IMR-90 (cell line): ENCODE results near the gene NTM. TPM values are rescaled to one million over a fixed set of nuclear protein-coding genes. Genes with fewer than 3 reads are reported as not detected.

Experiments
- ATAC-seq: fragments of 200-7000 bp; cut with Tn5 transposase; 2 replicates; pipeline ENCODE4 v1.9.1; 2020; ENCODE audit warnings: low read depth, mild to moderate bottlenecking, moderate library complexity
- BruUV-seq: library from RNA; stranded (reverse); fragments of 400-500 nt; replicated peaks from 2 replicates; lab custom pipeline; 2021; lab: Mats Ljungman, UMichigan
- CTCF ChIA-PET: fragments of 300-600 bp; formaldehyde crosslinking; extraction: SDS; loops from one replicate; lab custom pipeline; 2021; ENCODE audit warnings: antibody characterized with exemption; lab: Yijun Ruan, JAX
- POLR2A ChIA-PET: fragments of 300-600 bp; sonication (Branson Sonifier 250); formaldehyde crosslinking; loops from one replicate; lab custom pipeline; 2022; ENCODE audit warnings: antibody characterized with exemption; ENCODE audit not compliant: unreplicated experiment; lab: Charles Lee
- DNase-seq: peaks from one replicate; pipeline ENCODE4 v3.0.0; 2013
- H2AFZ ChIP-seq: replicated peaks from 2 replicates; pipeline ENCODE3; 2013; ENCODE audit warnings: low read length, mild to moderate bottlenecking; ENCODE audit not compliant: poor library complexity
- H2AK5ac ChIP-seq: 2 replicates; pipeline ENCODE4 v1.6.1; 2013; ENCODE audit warnings: low read depth, low read length, inconsistent platforms
- H2AK9ac ChIP-seq: replicated peaks from 2 replicates; pipeline ENCODE3; 2013; ENCODE audit warnings: mild to moderate bottlenecking, low read depth, low read length, moderate library complexity; ENCODE audit not compliant: poor library complexity
- H2BK120ac ChIP-seq: 2 replicates; pipeline ENCODE4 v1.6.1; 2013; ENCODE audit warnings: low read depth, low read length, inconsistent platforms
- H2BK15ac ChIP-seq: 3 replicates; pipeline ENCODE4 v1.6.1; 2013; ENCODE audit warnings: low read depth, low read length, inconsistent platforms
- H2BK20ac ChIP-seq: 2 replicates; pipeline ENCODE4 v1.6.1; 2013; ENCODE audit warnings: low read depth, mild to moderate bottlenecking, inconsistent platforms, low read length, moderate library complexity
- H2BK5ac ChIP-seq: 2 replicates; pipeline ENCODE4 v1.6.1; 2013; ENCODE audit warnings: mild to moderate bottlenecking, low read depth, low read length, inconsistent platforms; ENCODE audit not compliant: poor library complexity, severe bottlenecking
- H3K14ac ChIP-seq: replicated peaks from 2 replicates; pipeline ENCODE4 v1.6.1; 2013; ENCODE audit warnings: low read depth, low read length, inconsistent platforms
- H3K18ac ChIP-seq: 2 replicates; pipeline ENCODE4 v1.6.1; 2013; ENCODE audit warnings: low read depth, low read length, control low read depth
- H3K23ac ChIP-seq: 2 replicates; pipeline ENCODE4 v1.6.1; 2013; ENCODE audit warnings: low read depth, low read length, inconsistent platforms
- H3K27ac ChIP-seq: 2 replicates; pipeline ENCODE4 v1.5.1; 2013; ENCODE audit warnings: mild to moderate bottlenecking, control low read depth, low read length; ENCODE audit not compliant: insufficient read depth
- H3K27me3 ChIP-seq: 2 replicates; pipeline ENCODE4 v1.6.1; 2013; ENCODE audit warnings: low read length; ENCODE audit not compliant: control insufficient read depth, insufficient read depth
- H3K36me3 ChIP-seq: 2 replicates; pipeline ENCODE4 v1.6.1; 2013; ENCODE audit warnings: low read length, mixed read lengths; ENCODE audit not compliant: control insufficient read depth, insufficient read depth
- H3K4ac ChIP-seq: 2 replicates; pipeline ENCODE4 v1.6.1; 2013; ENCODE audit warnings: low read depth, low read length, inconsistent platforms
- H3K4me1 ChIP-seq: 2 replicates; pipeline ENCODE4 v1.6.1; 2013; ENCODE audit warnings: low read length, mixed read lengths; ENCODE audit not compliant: control insufficient read depth, insufficient read depth
- H3K4me2 ChIP-seq: 2 replicates; pipeline ENCODE4 v1.6.1; 2013; ENCODE audit warnings: low read depth, mild to moderate bottlenecking, control low read depth, low read length, moderate library complexity
- H3K4me3 ChIP-seq: 2 replicates; pipeline ENCODE4 v1.5.1; 2013; ENCODE audit warnings: low read depth, mild to moderate bottlenecking, control low read depth, low read length, moderate library complexity; ENCODE audit not compliant: insufficient read depth
- H3K56ac ChIP-seq: 2 replicates; pipeline ENCODE4 v1.6.1; 2013; ENCODE audit warnings: low read length, inconsistent platforms; ENCODE audit not compliant: insufficient read depth; ENCODE audit errors: extremely low read depth
- H3K79me1 ChIP-seq, 2 experiments: 2 replicates each; pipeline ENCODE4 v1.6.1; 2013; ENCODE audit warnings: low read length in 2 of 2, inconsistent platforms in 1 of 2, low read depth in 1 of 2
- H3K9ac ChIP-seq: 2 replicates; pipeline ENCODE4 v1.6.1; 2013; ENCODE audit warnings: low read depth, low read length, control low read depth
- H3K9me1 ChIP-seq: 2 replicates; pipeline ENCODE4 v1.6.1; 2013; ENCODE audit warnings: low read length, inconsistent platforms; ENCODE audit not compliant: insufficient read depth
- H3K9me3 ChIP-seq: 2 replicates; pipeline ENCODE4 v1.6.1; 2013; ENCODE audit warnings: low read length; ENCODE audit not compliant: control insufficient read depth, insufficient read depth
- H4K20me1 ChIP-seq: 2 replicates; pipeline ENCODE4 v1.6.1; 2013; ENCODE audit warnings: low read length, inconsistent platforms; ENCODE audit not compliant: insufficient read depth
- H4K5ac ChIP-seq: 2 replicates; pipeline ENCODE4 v1.6.1; 2013; ENCODE audit warnings: mild to moderate bottlenecking, low read depth, low read length, control low read depth
- H4K8ac ChIP-seq, 2 experiments: 2 replicates each; pipeline ENCODE4 v1.6.1; 2013; ENCODE audit warnings: low read depth in 2 of 2, low read length in 2 of 2, control low read depth in 1 of 2, inconsistent platforms in 1 of 2
- H4K91ac ChIP-seq: 2 replicates; pipeline ENCODE4 v1.6.1; 2013; ENCODE audit warnings: low read depth, low read length, inconsistent platforms; ENCODE audit not compliant: insufficient read depth
- BHLHE40 ChIP-seq: fragments of 150-350 bp; IDR thresholded peaks from 2 replicates; pipeline ENCODE4 v1.6.1; 2016; ENCODE audit warnings: mild to moderate bottlenecking, low read depth, low read length
- CTCF ChIP-seq: conservative IDR thresholded peaks from 2 replicates; pipeline ENCODE4 v1.5.1; 2012; ENCODE audit warnings: mild to moderate bottlenecking, low read depth, low read length, improper control_type of control experiment
- MAFK ChIP-seq: IDR thresholded peaks from 2 replicates; pipeline ENCODE4 v1.6.1; 2012; ENCODE audit warnings: low read depth, low read length, improper control_type of control experiment
- MAZ ChIP-seq: IDR thresholded peaks from 2 replicates; pipeline ENCODE4 v1.6.1; 2012; ENCODE audit warnings: low read depth, mild to moderate bottlenecking, low read length, improper control_type of control experiment, moderate library complexity, borderline replicate concordance
- NFE2L2 ChIP-seq: fragments of 150-350 bp; IDR thresholded peaks from 2 replicates; pipeline ENCODE4 v1.6.1; 2016; ENCODE audit warnings: low read depth, mild to moderate bottlenecking, low read length
- WGBS, 2 experiments: methylation state at CpG; one replicate each; pipeline versions ENCODE4 v1.1.5 to v1.1.7; 2013; ENCODE audit warnings: missing lambda C conversion rate in 2 of 2; ENCODE audit not compliant: insufficient read length in 1 of 2; ENCODE audit errors: extremely low coverage in 2 of 2; 5-methylcytosine and 5-hydroxymethylcytosine counted together
- dilution Hi-C: fragments of 300-500 bp; cut with HindIII; formaldehyde crosslinking; loops from one replicate; pipeline ENCODE4 v1.14.3; 2018; ENCODE audit warnings: low sequenced_read_pairs; ENCODE audit not compliant: unreplicated experiment
- in situ Hi-C: fragments of 300-500 bp; cut with MboI; formaldehyde crosslinking; loops from 3 replicates; pipeline ENCODE4 v1.14.3; 2019; ENCODE audit warnings: low sequenced_read_pairs, inconsistent platforms, mixed read lengths
- intact Hi-C: fragments of 100-400 bp; cut with micrococcal nuclease; formaldehyde crosslinking; loops from 2 replicates; pipeline ENCODE4 v1.10.0; 2022
- polyA plus RNA-seq, 3 experiments: library from polyadenylated mRNA; depleted of rRNA; stranded (reverse); fragments of >200 nt; gene quantifications; 2 replicates each; pipeline ENCODE4 v1.2.3, GENCODE V29; 2012; ENCODE audit warnings: low replicate concordance in 1 of 3
- total RNA-seq: library from RNA; depleted of rRNA; stranded (reverse); fragments of >200 nt; gene quantifications from 2 replicates; pipeline ENCODE4 v1.2.3, GENCODE V29; 2012
- TF ChIP-seq, protein P1 (sequence below): fragments of 150-350 bp; IDR thresholded peaks from 2 replicates; pipeline ENCODE4 v1.6.1; 2017; ENCODE audit warnings: mild to moderate bottlenecking, antibody characterized with exemption, low read length, low read depth

Gene NTM
- total and polyA plus RNA-seq, 2 of the 4 experiments (the other 2 are of a cell fraction) = 19.5 to 25.5 TPM

DNA sequence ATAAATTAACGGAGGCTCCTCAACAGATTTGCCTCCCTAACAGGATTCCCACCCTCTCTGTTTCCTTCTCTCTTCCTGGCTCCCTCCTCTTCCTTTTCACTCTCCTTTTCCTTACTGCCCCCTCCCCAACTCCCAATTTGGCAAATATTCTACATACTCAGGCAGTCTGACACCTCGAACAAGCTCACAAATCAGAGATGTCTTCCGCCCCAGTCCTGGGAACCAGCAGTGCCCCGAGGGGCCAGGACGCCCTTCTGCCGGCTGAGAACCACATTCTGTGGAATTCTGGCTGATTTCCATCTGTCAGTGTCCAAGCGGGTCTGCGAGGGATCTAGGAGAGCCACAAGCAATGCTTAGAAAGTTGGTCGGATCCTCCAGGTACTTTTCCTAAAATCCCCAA is 94.0 kb downstream of the NTM start:
- Histone ChIP-seq H3K4me3 (no peak overlapping the region), H3K23ac (no peak overlapping the region), H3K9me1 (no peaks in the 10 kb centered on the region), H4K5ac (no peak overlapping the region), H2BK20ac (no peak overlapping the region), H3K56ac (no peak overlapping the region), H2AK9ac (no peak overlapping the region), H4K8ac (no peak overlapping the region), H3K4ac (no peak overlapping the region), H3K79me1 (no peaks in the 10 kb centered on the region), H4K20me1 (no peaks in the 10 kb centered on the region), H3K14ac (no peak overlapping the region), H3K4me1 (no peaks in the 10 kb centered on the region), H4K91ac (no peak overlapping the region), H3K9ac (no peak overlapping the region), H2BK15ac (no peak overlapping the region), H2BK5ac (no peak overlapping the region), H3K27ac (no peak overlapping the region), H3K9me3 (no peaks in the 10 kb centered on the region), H2AK5ac (no peak overlapping the region), H3K18ac (no peak overlapping the region), H3K27me3 (peaks cover 3% of the 10 kb centered on the region), H2AFZ (no peak overlapping the region), H2BK120ac (no peak overlapping the region), H3K4me2 (no peak overlapping the region), H3K36me3 (no peaks in the 10 kb centered on the region)
- no peak for TF ChIP-seq MAFK
- no peak for TF ChIP-seq MAZ
- no peak for TF ChIP-seq NFE2L2
- TF ChIP-seq, protein P1, sequence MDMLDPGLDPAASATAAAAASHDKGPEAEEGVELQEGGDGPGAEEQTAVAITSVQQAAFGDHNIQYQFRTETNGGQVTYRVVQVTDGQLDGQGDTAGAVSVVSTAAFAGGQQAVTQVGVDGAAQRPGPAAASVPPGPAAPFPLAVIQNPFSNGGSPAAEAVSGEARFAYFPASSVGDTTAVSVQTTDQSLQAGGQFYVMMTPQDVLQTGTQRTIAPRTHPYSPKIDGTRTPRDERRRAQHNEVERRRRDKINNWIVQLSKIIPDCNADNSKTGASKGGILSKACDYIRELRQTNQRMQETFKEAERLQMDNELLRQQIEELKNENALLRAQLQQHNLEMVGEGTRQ = no peak
- TF ChIP-seq CTCF = no peak
- no peak for TF ChIP-seq BHLHE40
- intact Hi-C loops (no loop called here), in situ Hi-C loops (no loop called here), dilution Hi-C loops (no loop called here)
- DNase-seq (no peak), ATAC-seq (no peak)
- WGBS, 2 experiments = 30% methylated on average over 2 of the region's 9 CpGs; no CpG with 5 or more reads in 1 of the 2 experiments
- ChIA-PET POLR2A (no interaction called here), CTCF (no interaction called here)
- no TSS peak for BruUV-seq
